Measurements from ENCODE around the gene SUB1.

Gene SUB1

DNA sequence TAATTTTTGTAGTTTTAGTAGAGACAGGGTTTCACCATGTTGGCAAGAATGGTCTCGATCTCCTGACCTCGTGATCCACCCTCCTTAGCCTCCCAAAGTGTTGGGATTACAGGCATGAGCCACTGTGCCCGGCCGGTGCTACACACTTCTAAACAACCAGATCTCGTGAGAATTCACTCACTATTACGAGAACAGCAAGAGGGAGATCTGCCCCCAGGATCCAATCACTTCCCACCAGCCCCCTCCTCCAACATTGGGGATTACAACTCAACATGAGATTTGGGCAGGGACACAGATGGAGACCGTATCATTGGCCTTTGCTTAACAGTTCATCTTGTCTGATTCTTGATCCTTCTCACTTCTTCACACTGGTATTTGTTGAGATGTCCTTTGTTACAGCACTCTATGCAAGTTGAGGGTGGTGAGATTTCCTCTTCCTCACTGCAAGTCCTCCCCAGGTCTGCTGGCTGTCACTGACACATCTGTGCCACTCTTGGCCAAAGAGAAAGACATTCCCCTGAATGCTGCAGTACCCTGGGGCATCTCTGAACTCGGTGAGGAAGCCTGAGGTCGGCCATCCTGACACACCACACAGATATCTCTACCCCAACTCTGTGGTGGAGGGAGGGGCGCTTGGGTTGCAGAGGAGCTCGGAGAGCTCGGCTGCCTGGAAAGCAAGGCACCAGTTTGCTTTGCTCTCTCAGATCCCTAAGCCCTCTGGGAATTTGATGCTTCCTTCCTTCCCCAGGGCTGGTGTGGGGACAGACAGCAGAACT lies 4.2 kb upstream of the SUB1 start:
- TF ChIP-seq, protein P1, sequence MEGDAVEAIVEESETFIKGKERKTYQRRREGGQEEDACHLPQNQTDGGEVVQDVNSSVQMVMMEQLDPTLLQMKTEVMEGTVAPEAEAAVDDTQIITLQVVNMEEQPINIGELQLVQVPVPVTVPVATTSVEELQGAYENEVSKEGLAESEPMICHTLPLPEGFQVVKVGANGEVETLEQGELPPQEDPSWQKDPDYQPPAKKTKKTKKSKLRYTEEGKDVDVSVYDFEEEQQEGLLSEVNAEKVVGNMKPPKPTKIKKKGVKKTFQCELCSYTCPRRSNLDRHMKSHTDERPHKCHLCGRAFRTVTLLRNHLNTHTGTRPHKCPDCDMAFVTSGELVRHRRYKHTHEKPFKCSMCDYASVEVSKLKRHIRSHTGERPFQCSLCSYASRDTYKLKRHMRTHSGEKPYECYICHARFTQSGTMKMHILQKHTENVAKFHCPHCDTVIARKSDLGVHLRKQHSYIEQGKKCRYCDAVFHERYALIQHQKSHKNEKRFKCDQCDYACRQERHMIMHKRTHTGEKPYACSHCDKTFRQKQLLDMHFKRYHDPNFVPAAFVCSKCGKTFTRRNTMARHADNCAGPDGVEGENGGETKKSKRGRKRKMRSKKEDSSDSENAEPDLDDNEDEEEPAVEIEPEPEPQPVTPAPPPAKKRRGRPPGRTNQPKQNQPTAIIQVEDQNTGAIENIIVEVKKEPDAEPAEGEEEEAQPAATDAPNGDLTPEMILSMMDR (conservative IDR thresholded peaks at IDR 0.05; ENCODE audit: low read depth, low read length) = no peak
- Histone ChIP-seq H3K4me3 (IDR thresholded peaks at IDR 0.05; ENCODE audit: insufficient read depth, low read depth, low read length) (no peak overlapping the region), H3K27me3 (ENCODE audit: insufficient read depth, low read depth) (no peaks in the 10 kb centered on the region), H3K4me2 (peak overlapping the region; percentile 73), H3K27ac (peak overlapping the region; percentile 97), H3K79me2 (ENCODE audit: insufficient read depth, low read depth) (peaks cover 39% of the 10 kb centered on the region), H2AFZ (ENCODE audit: low read depth) (no peak overlapping the region), H3K4me1 (ENCODE audit: low read depth, poor library complexity, severe bottlenecking) (peaks cover 89% of the 10 kb centered on the region), H3K9ac (peak overlapping the region; percentile 22; the same call in 1 of the 2 replicates), H4K20me1 (ENCODE audit: insufficient read depth) (no peaks in the 10 kb centered on the region), H3K36me3 (ENCODE audit: insufficient read depth) (no peaks in the 10 kb centered on the region)

DNA sequence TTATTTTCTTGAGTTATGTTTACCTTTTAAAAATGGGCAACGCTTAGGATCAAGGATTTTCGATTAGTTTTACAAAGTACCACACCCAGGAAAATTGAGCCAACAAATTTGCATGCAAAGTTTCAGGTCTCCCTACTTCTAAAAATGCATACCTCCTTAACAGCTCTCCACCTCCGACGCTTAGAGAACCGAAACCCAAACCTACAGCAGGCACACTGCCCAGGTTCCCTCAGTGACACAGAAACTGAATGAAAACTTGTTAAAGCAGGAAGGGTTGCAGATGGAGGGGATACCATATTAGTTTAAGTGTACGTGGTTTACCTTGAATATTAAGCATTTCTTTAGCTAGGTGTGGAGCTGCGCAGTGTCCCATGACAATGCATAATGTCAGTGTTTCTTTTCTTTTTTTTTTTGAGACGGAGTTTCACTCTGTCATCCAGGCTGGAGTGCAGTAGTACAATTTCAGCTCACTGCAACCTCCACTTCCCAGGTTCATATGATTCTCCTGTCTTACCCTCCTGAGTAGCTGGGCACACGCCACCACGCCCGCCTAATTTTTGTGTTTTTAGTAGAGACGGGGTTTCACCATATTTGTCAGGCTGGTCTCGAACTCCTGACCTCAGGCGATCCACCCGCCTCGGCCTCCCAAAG lies 1.6 kb upstream of the SUB1 start:
- Histone ChIP-seq H3K27ac (peak overlapping the region; percentile 97), H3K4me2 (peak overlapping the region; percentile 73)

DNA sequence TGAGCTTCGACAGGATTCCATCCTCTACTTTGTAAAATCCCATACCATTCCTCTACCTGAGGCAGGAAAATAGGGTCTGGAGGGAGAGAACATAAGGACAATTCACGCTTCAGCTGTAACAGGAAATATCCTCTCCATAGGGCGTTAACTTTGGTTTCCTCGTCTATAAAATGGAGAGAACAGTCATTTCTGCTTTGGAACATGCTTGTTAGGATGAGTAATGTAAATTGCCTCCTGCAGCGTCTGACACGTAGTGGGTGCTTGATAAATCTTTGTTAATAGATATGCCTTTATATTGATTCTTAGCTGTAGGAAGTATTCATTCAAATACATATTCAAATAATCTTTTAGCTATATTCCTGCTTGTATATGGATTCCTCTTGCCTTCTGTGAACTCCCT lies 711 bp upstream of the SUB1 start:
- H3K36me3 ChIP-seq (ENCODE audit: insufficient read depth) = no peaks in the 10 kb centered on the region
- peak overlapping the region; percentile 97 for H3K27ac ChIP-seq
- H3K9ac ChIP-seq = no peak overlapping the region; the same call in 1 of the 2 replicates
- H3K4me1 ChIP-seq (ENCODE audit: low read depth, poor library complexity, severe bottlenecking) = peaks cover 81% of the 10 kb centered on the region
- peak overlapping the region; percentile 73 for H3K4me2 ChIP-seq
- no peak overlapping the region for H3K4me3 ChIP-seq (IDR thresholded peaks at IDR 0.05; ENCODE audit: insufficient read depth, low read depth, low read length)
- H3K79me2 ChIP-seq (ENCODE audit: insufficient read depth, low read depth) = peaks cover 51% of the 10 kb centered on the region
- no peaks in the 10 kb centered on the region for H4K20me1 ChIP-seq (ENCODE audit: insufficient read depth)
- TF ChIP-seq, protein P1 (conservative IDR thresholded peaks at IDR 0.05; ENCODE audit: low read depth, low read length) = no peak
- no peak overlapping the region for H2AFZ ChIP-seq (ENCODE audit: low read depth)
- H3K27me3 ChIP-seq (ENCODE audit: insufficient read depth, low read depth) = no peaks in the 10 kb centered on the region

More for the DNA sequence above, 1.6 kb upstream of the SUB1 start:
- TF ChIP-seq, protein P1 (conservative IDR thresholded peaks at IDR 0.05; ENCODE audit: low read depth, low read length) = no peak
- Histone ChIP-seq H3K79me2 (ENCODE audit: insufficient read depth, low read depth) (peaks cover 46% of the 10 kb centered on the region), H3K4me1 (ENCODE audit: low read depth, poor library complexity, severe bottlenecking) (peaks cover 81% of the 10 kb centered on the region), H3K4me3 (IDR thresholded peaks at IDR 0.05; ENCODE audit: insufficient read depth, low read depth, low read length) (no peak overlapping the region), H3K9ac (peak overlapping the region; percentile 47; the same call in 1 of the 2 replicates), H3K36me3 (ENCODE audit: insufficient read depth) (no peaks in the 10 kb centered on the region), H3K27me3 (ENCODE audit: insufficient read depth, low read depth) (no peaks in the 10 kb centered on the region), H4K20me1 (ENCODE audit: insufficient read depth) (no peaks in the 10 kb centered on the region), H2AFZ (ENCODE audit: low read depth) (no peak overlapping the region)

DNA sequence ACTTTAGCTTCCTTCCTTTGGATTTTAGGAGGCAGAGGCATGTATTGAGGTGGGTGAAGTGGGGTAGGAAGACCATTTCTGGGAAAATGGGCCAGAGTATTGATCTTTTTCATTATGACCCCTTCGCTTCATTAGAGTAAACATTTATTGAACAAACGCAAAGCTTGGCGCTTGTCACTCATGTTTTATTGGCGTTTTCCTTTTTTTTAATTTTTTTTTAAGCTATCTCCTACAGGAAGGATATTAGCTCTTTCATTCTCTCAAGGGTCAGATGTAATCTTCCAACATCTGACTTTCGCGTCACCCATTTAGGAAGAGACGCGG lies 273 bp upstream of the SUB1 start:
- H3K27me3 ChIP-seq (ENCODE audit: insufficient read depth, low read depth) = no peaks in the 10 kb centered on the region
- TF ChIP-seq, protein P1 (conservative IDR thresholded peaks at IDR 0.05; ENCODE audit: low read depth, low read length) = no peak
- H3K9ac ChIP-seq = peak overlapping the region; percentile 97; the same call in 1 of the 2 replicates
- peak overlapping the region; percentile 97 for H3K27ac ChIP-seq
- no peak overlapping the region for H2AFZ ChIP-seq (ENCODE audit: low read depth)
- no peak overlapping the region for H3K4me3 ChIP-seq (IDR thresholded peaks at IDR 0.05; ENCODE audit: insufficient read depth, low read depth, low read length)
- peaks cover 56% of the 10 kb centered on the region for H3K79me2 ChIP-seq (ENCODE audit: insufficient read depth, low read depth)
- peak overlapping the region; percentile 73 for H3K4me2 ChIP-seq
- H3K4me1 ChIP-seq (ENCODE audit: low read depth, poor library complexity, severe bottlenecking) = peaks cover 81% of the 10 kb centered on the region
- no peaks in the 10 kb centered on the region for H4K20me1 ChIP-seq (ENCODE audit: insufficient read depth)
- no peaks in the 10 kb centered on the region for H3K36me3 ChIP-seq (ENCODE audit: insufficient read depth)
